ENCODE results near the gene TMUB1.

- TF ChIP-seq CTCF (conservative IDR thresholded peaks at IDR 0.05 in 1 of 2, IDR thresholded peaks at IDR 0.05 in 1 of 2; ENCODE audit: extremely low read depth in 1 of 2, insufficient read depth in 1 of 2, low read depth in 1 of 2, low read length in 2 of 2): no peak
- no peak for TF ChIP-seq EZH2 (IDR thresholded peaks at IDR 0.05; ENCODE audit: borderline replicate concordance, low read length)
These were observed 37.3 kb downstream of the TMUB1 start for GRCh38 chr7:151045967-151046366.

Measured in mammary epithelial cell (primary cell).